Skeletal muscle tissue (tissue), 4 donors: ENCODE data around the gene KRT73. TPM values are rescaled to one million over a fixed set of nuclear protein-coding genes. Genes with fewer than 3 reads are reported as not detected.

Source experiments
- H3K27ac ChIP-seq: one replicate; pipeline ENCODE4 v1.7.0; 2013; ENCODE audit warnings: mild to moderate bottlenecking, low read depth, low read length, inconsistent platforms
- H3K27me3 ChIP-seq, 3 donors: one replicate each; pipeline ENCODE4 v1.7.0; 2013; ENCODE audit warnings: low read length in 3 of 3; ENCODE audit not compliant: control insufficient read depth in 3 of 3, insufficient read depth in 3 of 3
- H3K36me3 ChIP-seq, 3 donors: one replicate each; pipeline ENCODE4 v1.7.0; 2013; ENCODE audit warnings: low read length in 3 of 3; ENCODE audit not compliant: control insufficient read depth in 3 of 3, insufficient read depth in 3 of 3
- H3K4me1 ChIP-seq, 3 donors: one replicate each; pipeline ENCODE4 v1.7.0; 2013; ENCODE audit warnings: low read length in 3 of 3, mild to moderate bottlenecking in 3 of 3; ENCODE audit not compliant: control insufficient read depth in 3 of 3, insufficient read depth in 3 of 3
- H3K4me3 ChIP-seq, 3 donors: one replicate each; pipeline ENCODE4 v1.7.0; 2013; ENCODE audit warnings: low read length in 3 of 3
- H3K9ac ChIP-seq, 3 donors: one replicate each; pipeline ENCODE4 v1.7.0; 2013; ENCODE audit warnings: low read length in 3 of 3, mild to moderate bottlenecking in 3 of 3, moderate library complexity in 2 of 3, low read depth in 1 of 3
- H3K9me3 ChIP-seq, 3 donors: one replicate each; pipeline ENCODE4 v1.7.0; 2013; ENCODE audit warnings: low read length in 3 of 3; ENCODE audit not compliant: control insufficient read depth in 3 of 3
- total RNA-seq: library from RNA; depleted of rRNA; stranded (reverse); fragments of >200 nt; gene quantifications from one replicate; pipeline ENCODE4 v1.2.3, GENCODE V29; 2014
- donor health status: Osteomylitis.

KRT73 gene
- total RNA-seq, result under 0.01 TPM

GRCh38 chr12:52618216-52618615, at the start of gene KRT73:
Gene KRT73 (minus strand): TSS chr12:52618559. CDS start chr12:52618524, 35 bp downstream.
- Histone ChIP-seq H3K9ac (no peak within 1 kb of the TSS), H3K27me3 (peaks cover 0 to 37% (median 18%) of the 10 kb centered on the region in 3 donors), H3K4me1 (no peaks in the 10 kb centered on the region), H3K27ac (no peak within 1 kb of the TSS), H3K4me3 (no peak within 1 kb of the TSS), H3K9me3 (no peaks in the 10 kb centered on the region), H3K36me3 (no peaks in the 10 kb centered on the region)

GRCh38 chr12:52667931-52668330, 49.6 kb upstream of the KRT73 start:
- Histone ChIP-seq H3K4me3 (no peak overlapping the region), H3K9me3 (no peaks in the 10 kb centered on the region), H3K27ac (no peak overlapping the region), H3K4me1 (no peaks in the 10 kb centered on the region), H3K27me3 (peaks cover 16 to 21% (median 18%) of the 10 kb centered on the region in 3 donors), H3K36me3 (no peaks in the 10 kb centered on the region), H3K9ac (no peak overlapping the region)

DNA sequence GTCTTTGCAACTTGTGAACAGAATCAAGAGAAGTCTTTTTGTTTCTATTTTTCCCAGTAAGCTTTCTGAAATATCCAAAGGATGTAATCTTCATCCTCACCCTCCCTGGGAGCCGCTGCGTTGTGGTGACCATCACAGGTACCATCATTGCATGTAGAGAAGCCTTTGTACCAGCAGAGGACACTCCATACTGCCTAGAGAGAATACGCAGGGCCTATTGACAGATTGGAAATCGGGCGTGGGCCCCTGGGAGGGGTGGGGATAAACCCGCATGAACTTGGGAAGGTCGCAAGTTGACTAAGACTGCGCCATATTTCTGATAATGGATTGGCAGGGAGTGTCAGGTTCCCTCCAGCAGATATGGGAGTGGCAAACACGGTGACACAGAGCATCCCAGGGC, 49.1 kb upstream of the KRT73 start:
- Histone ChIP-seq H3K4me3 (no peak overlapping the region), H3K27me3 (peaks cover 16 to 21% (median 18%) of the 10 kb centered on the region in 3 donors)

GRCh38 chr12:52666471-52666870, 48.1 kb upstream of the KRT73 start:
- peaks cover 16 to 21% (median 18%) of the 10 kb centered on the region in 3 donors for H3K27me3 ChIP-seq
- H3K27ac ChIP-seq, result no peak overlapping the region

More for the DNA sequence above, 49.1 kb upstream of the KRT73 start:
- no peaks in the 10 kb centered on the region for H3K9me3 ChIP-seq
- H3K36me3 ChIP-seq, result no peaks in the 10 kb centered on the region
- H3K27ac ChIP-seq, result no peak overlapping the region
- H3K9ac ChIP-seq, result no peak overlapping the region
- H3K4me1 ChIP-seq, result no peaks in the 10 kb centered on the region

GRCh38 chr12:52663420-52663819, 45.1 kb upstream of the KRT73 start:
- Histone ChIP-seq H3K27ac (no peak overlapping the region), H3K9me3 (no peaks in the 10 kb centered on the region), H3K9ac (no peak overlapping the region)

More at GRCh38 chr12:52666471-52666870, 48.1 kb upstream of the KRT73 start:
- Histone ChIP-seq H3K4me1 (no peaks in the 10 kb centered on the region), H3K36me3 (no peaks in the 10 kb centered on the region), H3K4me3 (no peak overlapping the region), H3K9ac (no peak overlapping the region), H3K9me3 (no peaks in the 10 kb centered on the region)

DNA sequence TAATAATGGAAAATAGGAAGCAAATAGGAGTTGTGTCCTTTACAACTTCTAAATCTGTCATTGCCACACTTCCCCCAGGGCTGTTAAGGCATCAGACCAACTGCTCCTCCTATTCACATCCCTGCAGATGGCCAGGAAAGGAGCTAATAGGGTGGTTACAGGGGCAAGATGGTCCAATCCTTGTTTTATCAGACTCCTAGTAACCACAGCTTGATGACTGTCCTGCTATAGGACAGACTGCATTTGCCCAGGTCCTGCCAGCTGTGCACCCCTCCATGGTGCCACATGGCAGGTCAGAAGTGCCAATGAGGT, 44.5 kb upstream of the KRT73 start:
- Histone ChIP-seq H3K36me3 (no peaks in the 10 kb centered on the region), H3K27me3 (peaks cover 16 to 34% (median 24%) of the 10 kb centered on the region in 3 donors), H3K4me1 (no peaks in the 10 kb centered on the region), H3K27ac (no peak overlapping the region), H3K4me3 (no peak overlapping the region), H3K9ac (no peak overlapping the region), H3K9me3 (no peaks in the 10 kb centered on the region)

More at GRCh38 chr12:52663420-52663819, 45.1 kb upstream of the KRT73 start:
- Histone ChIP-seq H3K4me3 (no peak overlapping the region), H3K27me3 (peaks cover 16 to 29% (median 24%) of the 10 kb centered on the region in 3 donors), H3K4me1 (no peaks in the 10 kb centered on the region), H3K36me3 (no peaks in the 10 kb centered on the region)

DNA sequence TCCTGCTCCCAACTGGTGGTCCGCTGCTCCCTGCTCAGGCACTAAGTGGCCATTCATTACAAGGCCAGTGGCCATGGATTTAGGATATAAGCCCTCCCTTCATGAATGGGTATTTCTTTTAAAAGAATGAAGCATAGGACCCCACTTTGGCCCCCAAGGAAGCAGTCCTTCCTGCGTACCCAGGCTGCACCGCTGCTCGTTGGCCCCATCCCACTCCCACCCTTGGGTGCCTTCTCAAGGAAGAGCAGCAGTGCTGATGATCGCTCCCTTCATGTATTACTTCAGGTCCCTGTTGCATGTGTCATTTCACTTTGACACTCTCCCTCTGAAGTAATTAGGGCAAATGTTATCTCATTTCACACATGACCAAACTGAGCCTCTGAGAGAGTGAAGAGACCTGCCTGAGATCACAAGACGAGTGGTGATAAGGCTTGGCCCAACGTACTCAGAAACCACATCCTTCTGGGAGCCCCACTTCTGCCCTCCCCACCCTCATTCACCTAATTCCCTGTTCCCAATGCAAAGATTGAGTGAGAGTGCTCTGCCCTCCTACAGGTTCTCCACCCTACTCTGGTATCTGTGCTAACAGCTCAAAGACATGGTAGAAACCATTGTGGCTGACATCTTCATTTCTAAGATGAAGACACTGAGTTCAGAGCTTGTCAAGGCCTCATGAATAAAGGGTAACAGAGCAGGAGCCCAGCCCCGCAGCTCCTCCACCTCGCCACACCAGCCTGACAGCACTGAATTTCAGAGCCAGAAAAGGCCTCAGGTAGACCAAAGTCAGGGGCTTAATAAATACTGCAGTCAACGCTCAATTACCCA, 43.9 kb upstream of the KRT73 start:
- Histone ChIP-seq H3K4me3 (no peak overlapping the region), H3K27ac (no peak overlapping the region), H3K9ac (no peak overlapping the region), H3K27me3 (peaks cover 16 to 36% (median 21%) of the 10 kb centered on the region in 3 donors), H3K36me3 (no peaks in the 10 kb centered on the region), H3K9me3 (no peaks in the 10 kb centered on the region), H3K4me1 (no peaks in the 10 kb centered on the region)

DNA sequence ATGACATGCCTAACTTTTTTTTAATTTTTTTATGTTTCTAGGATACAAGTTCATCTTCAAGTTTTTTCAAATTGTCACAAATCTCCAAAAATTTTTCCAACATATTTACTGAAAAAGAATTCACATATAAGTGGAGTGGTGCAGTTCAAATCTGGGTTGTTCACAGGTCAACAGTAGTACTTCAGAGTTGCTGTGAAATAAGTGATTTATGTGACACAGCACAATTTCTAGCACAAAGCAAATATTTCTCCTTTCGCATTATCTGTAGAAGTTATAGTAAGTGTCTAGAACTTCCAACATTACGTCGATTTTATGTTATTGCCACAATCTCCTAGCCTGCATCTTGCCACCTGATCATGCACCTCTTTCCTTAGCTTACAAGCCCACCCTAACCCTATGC, 43.3 kb upstream of the KRT73 start:
- no peak overlapping the region for H3K27ac ChIP-seq
- H3K27me3 ChIP-seq, result peaks cover 16 to 37% (median 21%) of the 10 kb centered on the region in 3 donors
- H3K9me3 ChIP-seq, result no peaks in the 10 kb centered on the region
- no peak overlapping the region for H3K9ac ChIP-seq
- no peak overlapping the region for H3K4me3 ChIP-seq
- H3K36me3 ChIP-seq, result no peaks in the 10 kb centered on the region
- no peaks in the 10 kb centered on the region for H3K4me1 ChIP-seq

GRCh38 chr12:52660934-52661499, 42.7 kb upstream of the KRT73 start:
- H3K27me3 ChIP-seq, result peaks cover 21 to 36% (median 22%) of the 10 kb centered on the region in 3 donors
- no peaks in the 10 kb centered on the region for H3K9me3 ChIP-seq
- no peaks in the 10 kb centered on the region for H3K4me1 ChIP-seq
- no peak overlapping the region for H3K4me3 ChIP-seq
- no peaks in the 10 kb centered on the region for H3K36me3 ChIP-seq
- H3K9ac ChIP-seq, result no peak overlapping the region
- H3K27ac ChIP-seq, result no peak overlapping the region

DNA sequence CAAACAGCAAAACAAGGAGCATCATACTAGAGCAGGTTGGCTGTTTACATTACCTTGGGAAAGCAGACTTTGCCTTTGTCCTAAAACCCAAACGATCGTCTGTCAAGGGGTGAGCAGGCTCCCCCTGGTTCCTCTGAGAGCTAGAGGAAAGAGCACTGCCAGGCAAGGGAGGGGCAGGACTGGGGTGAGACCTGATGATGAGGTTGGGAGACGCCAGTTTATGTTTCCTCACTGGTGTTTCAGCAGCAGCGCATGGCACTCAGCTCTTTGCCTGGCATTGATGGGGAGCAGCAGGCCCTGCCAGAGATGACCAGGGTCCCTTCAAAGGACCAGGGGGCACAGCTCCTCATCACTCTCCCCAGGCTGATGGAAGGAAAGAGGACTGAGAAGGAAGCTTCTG, 41.6 kb upstream of the KRT73 start:
- Histone ChIP-seq H3K4me1 (no peaks in the 10 kb centered on the region), H3K4me3 (no peak overlapping the region), H3K27me3 (peaks cover 14 to 35% (median 26%) of the 10 kb centered on the region in 3 donors), H3K36me3 (no peaks in the 10 kb centered on the region), H3K27ac (no peak overlapping the region), H3K9ac (no peak overlapping the region), H3K9me3 (no peaks in the 10 kb centered on the region)
